Measurements from ENCODE around the gene SEC16A.

SEC16A gene

GRCh38 chr9:136445799-136446198 is 37.0 kb downstream of the SEC16A start:
- Histone ChIP-seq H2AFZ (ENCODE audit: low read length) (no peak overlapping the region), H3K27ac (ENCODE audit: low read length) (no peak overlapping the region), H3K9ac (ENCODE audit: low read length) (no peak overlapping the region), H3K4me2 (ENCODE audit: low read depth, low read length) (no peak overlapping the region), H3K36me3 (replicated peaks; ENCODE audit: insufficient read depth, low read length) (no peaks in the 10 kb centered on the region), H3K9me2 (replicated peaks; ENCODE audit: insufficient read depth, low read length) (no peaks in the 10 kb centered on the region), H4K20me1 (ENCODE audit: insufficient read depth, low read length) (no peaks in the 10 kb centered on the region), H3K27me3 (replicated peaks; ENCODE audit: insufficient read depth, low read length) (no peaks in the 10 kb centered on the region), H3K4me1 (ENCODE audit: low read length) (no peaks in the 10 kb centered on the region), H3K79me2 (ENCODE audit: low read length) (no peaks in the 10 kb centered on the region), H3K9me3 (replicated peaks; ENCODE audit: insufficient read depth, low read length) (no peaks in the 10 kb centered on the region), H3K4me3 (ENCODE audit: low read length) (no peak overlapping the region), H3F3A (ENCODE audit: insufficient read depth, low read length) (peaks cover 1% of the 10 kb centered on the region; the same call in 1 of the 2 replicates)
- TF ChIP-seq CTCF (IDR thresholded peaks at IDR 0.05; ENCODE audit: low read length) (no peak), EZH2phosphoT487 (IDR thresholded peaks at IDR 0.05; ENCODE audit: low read length) (no peak)
- DNase-seq = no peak

GRCh38 chr9:136444102-136444501 is 38.7 kb downstream of the SEC16A start:
- no peak overlapping the region for H3K4me2 ChIP-seq (ENCODE audit: low read depth, low read length)
- H3K27me3 ChIP-seq (replicated peaks; ENCODE audit: insufficient read depth, low read length) = no peaks in the 10 kb centered on the region
- no peaks in the 10 kb centered on the region for H4K20me1 ChIP-seq (ENCODE audit: insufficient read depth, low read length)
- no peak overlapping the region for H3K27ac ChIP-seq (ENCODE audit: low read length)
- H3K4me3 ChIP-seq (ENCODE audit: low read length) = no peak overlapping the region
- TF ChIP-seq CTCF (IDR thresholded peaks at IDR 0.05; ENCODE audit: low read length) (no peak), EZH2phosphoT487 (IDR thresholded peaks at IDR 0.05; ENCODE audit: low read length) (no peak), EZH2 (optimal IDR thresholded peaks at IDR 0.05; ENCODE audit: low read depth, low read length) (no peak)
- no peak overlapping the region for H2AFZ ChIP-seq (ENCODE audit: low read length)
- H3K9me2 ChIP-seq (replicated peaks; ENCODE audit: insufficient read depth, low read length) = no peaks in the 10 kb centered on the region
- peaks cover 1% of the 10 kb centered on the region for H3K79me2 ChIP-seq (ENCODE audit: low read length)
- no peak overlapping the region for H3K9ac ChIP-seq (ENCODE audit: low read length)
- H3K36me3 ChIP-seq (replicated peaks; ENCODE audit: insufficient read depth, low read length) = no peaks in the 10 kb centered on the region
- DNase-seq = no peak
- H3K9me3 ChIP-seq (replicated peaks; ENCODE audit: insufficient read depth, low read length) = no peaks in the 10 kb centered on the region
- H3F3A ChIP-seq (ENCODE audit: insufficient read depth, low read length) = peaks cover 9% of the 10 kb centered on the region
- no peaks in the 10 kb centered on the region for H3K4me1 ChIP-seq (ENCODE audit: low read length)

GRCh38 chr9:136443687-136444086 is 39.2 kb downstream of the SEC16A start:
- Histone ChIP-seq H3K4me2 (ENCODE audit: low read depth, low read length) (no peak overlapping the region), H3K27me3 (replicated peaks; ENCODE audit: insufficient read depth, low read length) (no peaks in the 10 kb centered on the region), H3K9ac (ENCODE audit: low read length) (no peak overlapping the region), H3K27ac (ENCODE audit: low read length) (no peak overlapping the region), H3F3A (ENCODE audit: insufficient read depth, low read length) (peaks cover 9% of the 10 kb centered on the region), H3K9me3 (replicated peaks; ENCODE audit: insufficient read depth, low read length) (no peaks in the 10 kb centered on the region), H3K79me2 (ENCODE audit: low read length) (peaks cover 6% of the 10 kb centered on the region), H4K20me1 (ENCODE audit: insufficient read depth, low read length) (no peaks in the 10 kb centered on the region), H2AFZ (ENCODE audit: low read length) (no peak overlapping the region), H3K36me3 (replicated peaks; ENCODE audit: insufficient read depth, low read length) (no peaks in the 10 kb centered on the region), H3K4me1 (ENCODE audit: low read length) (no peaks in the 10 kb centered on the region), H3K9me2 (replicated peaks; ENCODE audit: insufficient read depth, low read length) (no peaks in the 10 kb centered on the region), H3K4me3 (ENCODE audit: low read length) (no peak overlapping the region)
- TF ChIP-seq EZH2phosphoT487 (IDR thresholded peaks at IDR 0.05; ENCODE audit: low read length) = no peak
- TF ChIP-seq EZH2 (optimal IDR thresholded peaks at IDR 0.05; ENCODE audit: low read depth, low read length) = no peak
- no peak for TF ChIP-seq CTCF (IDR thresholded peaks at IDR 0.05; ENCODE audit: low read length)
- DNase-seq = no peak
